Measurements from ENCODE around the gene ZBTB7A. TPM values are rescaled to one million over a fixed set of nuclear protein-coding genes. Genes with fewer than 3 reads are reported as not detected.

The ZBTB7A gene
- total RNA-seq, 1 donor, result 31.2 TPM

GRCh38 chr19:4038661-4039423 lies 27.9 kb downstream of the ZBTB7A start:
- no peak for DNase-seq (ENCODE audit: low read depth in 2 of 3, low spot score in 2 of 3)

- DNase-seq (ENCODE audit: low read depth in 2 of 3, low spot score in 2 of 3), result no peak
These were observed 28.6 kb downstream of the ZBTB7A start for GRCh38 chr19:4038057-4038456.

DNA sequence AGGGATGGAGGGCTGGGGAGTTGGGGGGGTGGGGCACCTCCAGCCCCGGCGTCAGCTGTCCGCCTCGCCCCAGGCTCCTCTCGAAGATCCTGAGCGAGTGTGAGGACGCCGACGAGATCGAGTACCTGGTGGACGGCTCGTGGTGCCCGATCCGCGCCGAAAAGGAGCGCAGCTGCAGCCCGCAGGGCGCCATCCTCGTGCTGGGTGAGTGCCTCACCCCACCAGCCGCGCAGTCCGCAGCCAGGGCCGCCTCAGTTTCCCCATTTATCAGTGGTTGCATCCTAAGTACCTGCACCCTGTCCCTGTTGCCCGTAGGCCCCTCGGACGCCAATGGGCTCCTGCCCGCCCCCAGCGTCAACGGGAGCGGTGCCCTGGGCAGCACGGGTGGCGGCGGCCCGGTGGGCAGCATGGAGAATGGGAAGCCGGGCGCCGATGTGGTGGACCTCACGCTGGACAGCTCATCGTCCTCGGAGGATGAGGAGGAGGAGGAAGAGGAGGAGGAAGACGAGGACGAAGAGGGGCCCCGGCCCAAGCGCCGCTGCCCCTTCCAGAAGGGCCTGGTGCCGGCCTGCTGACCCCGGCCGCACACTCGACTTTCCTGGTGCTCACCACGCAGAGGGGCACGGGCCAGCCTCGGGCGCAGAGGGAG lies 29.3 kb downstream of the ZBTB7A start:
- no peak for DNase-seq (ENCODE audit: low read depth in 2 of 3, low spot score in 2 of 3)

DNA sequence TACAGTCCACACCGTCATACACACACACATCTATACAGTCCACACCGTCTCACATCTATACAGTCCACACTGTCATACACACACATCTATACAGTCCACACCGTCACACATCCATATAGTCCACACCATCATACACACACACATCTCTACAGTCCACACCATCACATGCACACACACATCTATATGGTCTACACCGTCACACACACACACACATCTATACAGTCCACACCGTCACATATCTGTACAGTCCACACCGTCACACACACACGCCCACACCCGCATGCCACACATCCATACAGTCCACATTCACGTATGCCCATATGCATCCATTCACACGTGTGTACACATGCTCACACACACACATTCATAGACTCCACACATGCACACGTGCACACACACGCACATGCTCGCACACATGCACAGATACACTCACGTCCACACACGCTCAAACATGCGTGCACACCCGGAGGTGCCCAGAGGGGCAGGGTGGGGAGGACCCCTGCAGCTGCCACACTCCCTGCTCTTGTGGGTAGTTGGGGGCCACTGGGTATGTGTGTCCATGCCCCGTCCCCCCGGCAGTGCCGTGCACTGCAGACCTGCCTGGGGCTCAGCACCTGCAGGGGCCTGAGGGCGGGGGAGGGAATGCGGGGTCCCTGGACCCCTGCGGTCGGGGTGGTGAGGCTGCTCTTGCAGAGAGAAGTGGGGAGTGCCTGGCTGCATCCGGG lies 30.0 kb downstream of the ZBTB7A start:
- DNase-seq (ENCODE audit: low read depth in 2 of 3, low spot score in 2 of 3), result no peak

DNA sequence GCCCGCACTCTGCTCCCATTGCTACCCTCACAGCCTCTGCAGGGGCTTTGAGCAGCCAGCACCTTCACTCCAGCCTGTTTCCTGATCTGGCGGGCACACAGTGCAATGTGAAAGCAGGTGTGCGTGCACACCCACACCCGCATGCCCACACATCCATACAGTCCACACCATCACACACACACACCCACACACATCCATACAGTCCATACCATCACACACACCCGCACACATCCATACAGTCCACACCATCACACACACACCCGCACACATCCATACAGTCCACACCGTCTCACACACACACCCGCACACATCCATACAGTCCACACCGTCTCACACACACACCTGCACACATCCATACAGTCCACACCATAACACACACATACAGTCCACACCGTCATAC lies 31.1 kb downstream of the ZBTB7A start:
- no peak for DNase-seq (ENCODE audit: low read depth in 2 of 3, low spot score in 2 of 3)

GRCh38 chr19:4035018-4035566 lies 31.6 kb downstream of the ZBTB7A start:
- no peak for DNase-seq (ENCODE audit: low read depth in 2 of 3, low spot score in 2 of 3)

DNA sequence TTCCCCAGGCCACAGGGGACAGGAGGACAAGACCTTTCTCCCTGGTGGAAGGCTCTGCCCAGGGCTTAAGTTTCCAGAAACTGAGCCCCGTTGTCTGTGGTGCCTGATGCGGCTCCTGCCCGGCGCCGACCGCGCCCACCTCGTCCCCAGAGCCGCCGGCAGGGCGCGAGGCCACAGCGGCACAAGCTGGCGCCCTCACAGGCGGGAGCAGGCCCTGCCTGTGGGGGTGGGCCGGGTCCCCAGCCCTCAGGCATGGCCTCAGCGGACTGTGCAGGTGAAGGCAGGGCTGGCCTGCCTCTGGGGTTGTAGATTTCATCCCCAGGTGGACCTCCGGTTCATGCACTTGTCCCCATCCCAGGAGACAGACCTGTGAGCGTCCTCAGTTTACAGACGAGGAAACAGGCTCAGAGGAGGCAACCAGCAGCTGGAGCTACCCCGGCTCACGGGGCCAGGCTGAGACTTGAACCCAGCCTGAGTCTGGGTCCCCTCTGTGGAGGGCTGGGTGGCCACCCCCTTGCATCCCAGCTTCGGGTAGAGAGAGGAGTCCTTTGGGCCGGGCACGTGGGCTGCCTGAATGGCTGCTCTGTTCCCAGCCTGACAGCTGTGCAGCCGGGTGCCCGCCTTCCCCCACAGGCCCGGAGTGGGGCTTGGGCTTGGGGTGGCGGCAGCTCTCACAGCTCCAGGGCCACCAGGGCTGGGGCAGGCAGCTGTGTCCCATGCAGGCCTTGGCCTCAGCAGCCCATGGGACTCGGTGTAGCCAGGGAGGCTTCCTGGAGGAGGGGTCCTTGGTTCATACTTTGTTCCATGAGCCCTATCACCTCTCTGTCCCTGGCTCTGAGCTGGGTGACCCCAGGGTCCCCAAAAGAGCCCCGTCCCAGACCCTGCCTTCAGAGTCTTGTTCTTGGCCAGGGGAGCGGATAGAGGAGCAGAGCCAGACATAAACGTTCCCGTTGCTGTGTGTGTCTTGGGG lies 32.4 kb downstream of the ZBTB7A start:
- DNase-seq (ENCODE audit: low read depth in 2 of 3, low spot score in 2 of 3), result no peak

DNA sequence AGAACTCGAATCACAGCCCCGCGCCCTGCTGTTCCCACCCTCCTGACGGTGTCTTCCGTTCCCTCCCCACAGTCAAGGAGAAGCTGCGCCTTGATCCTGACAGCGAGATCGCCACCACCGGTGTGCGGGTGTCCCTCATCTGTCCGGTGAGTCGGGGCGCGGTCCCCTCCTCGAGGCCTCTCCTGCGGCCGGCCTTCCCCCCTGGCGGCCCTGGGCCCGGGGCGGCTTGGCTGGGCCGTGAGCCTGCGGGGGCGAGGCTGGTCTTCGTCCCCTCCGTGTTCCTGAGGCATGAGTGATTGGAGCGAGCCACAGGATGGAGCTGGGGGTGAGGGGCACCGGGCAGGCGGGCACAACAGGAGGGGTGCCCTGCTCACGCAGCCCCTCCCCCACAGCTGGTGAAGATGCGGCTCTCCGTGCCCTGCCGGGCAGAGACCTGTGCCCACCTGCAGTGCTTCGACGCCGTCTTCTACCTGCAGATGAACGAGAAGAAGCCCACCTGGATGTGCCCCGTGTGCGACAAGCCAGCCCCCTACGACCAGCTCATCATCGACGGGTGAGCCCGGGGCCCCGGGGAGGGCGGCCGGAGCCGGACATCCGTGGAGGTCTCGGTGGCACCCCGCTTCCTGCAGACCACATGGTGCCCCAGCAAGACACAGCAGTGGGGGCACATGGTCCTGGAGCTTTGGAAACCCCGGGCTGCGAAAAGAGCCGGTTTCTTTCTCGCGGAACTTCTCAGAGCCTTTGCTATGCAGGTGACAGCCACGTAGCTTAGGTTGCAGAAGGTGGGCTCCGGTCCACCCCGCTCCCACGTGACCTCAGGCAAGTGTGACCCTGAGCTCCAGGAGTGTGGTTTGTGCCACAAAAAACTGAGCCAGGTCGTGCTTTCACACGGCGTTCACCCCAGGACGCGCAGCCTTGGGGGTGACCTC lies 33.4 kb downstream of the ZBTB7A start:
- DNase-seq (ENCODE audit: low read depth in 2 of 3, low spot score in 2 of 3), result no peak

DNA sequence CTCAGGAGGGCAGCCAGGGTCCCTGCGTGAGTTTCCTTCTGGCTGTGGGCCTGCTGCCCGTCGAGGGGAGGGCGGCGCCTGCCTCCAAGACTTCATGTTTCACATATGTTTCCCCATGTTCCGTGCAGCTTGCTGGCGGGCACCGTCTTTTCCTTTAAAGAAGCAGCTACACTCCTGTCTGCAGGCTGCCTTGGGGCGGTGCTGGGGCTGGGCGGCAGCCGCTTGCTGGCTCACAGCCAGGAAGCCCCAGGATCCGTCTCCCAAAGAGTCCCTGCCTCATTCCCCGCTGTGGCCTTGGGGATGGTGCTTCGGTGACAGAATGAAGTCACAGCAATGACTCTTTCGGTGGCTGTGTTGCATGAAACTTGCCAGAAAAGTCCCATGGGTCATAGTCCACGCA lies 34.3 kb downstream of the ZBTB7A start:
- DNase-seq (ENCODE audit: low read depth in 2 of 3, low spot score in 2 of 3), result no peak

DNA sequence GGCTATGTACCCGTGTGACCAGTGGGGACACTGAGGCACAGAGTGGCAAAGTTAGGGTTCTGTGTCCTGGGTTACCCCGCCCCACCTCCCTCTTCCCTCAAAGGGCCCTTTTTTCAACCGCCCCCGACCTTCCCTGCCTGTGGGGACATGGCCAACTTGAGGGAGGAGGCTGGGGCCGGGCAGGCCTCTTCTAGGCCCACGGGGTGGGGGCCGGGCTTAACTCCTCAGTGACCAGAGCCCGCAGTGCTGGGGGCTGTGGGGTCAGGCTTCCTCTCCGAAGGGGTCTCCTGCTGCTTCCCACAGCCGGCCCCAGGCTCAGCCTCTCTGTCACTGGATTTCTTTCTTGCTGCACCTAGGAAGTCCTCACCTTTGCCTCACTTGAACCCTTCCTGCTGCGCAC lies 35.3 kb downstream of the ZBTB7A start:
- DNase-seq (ENCODE audit: low read depth in 2 of 3, low spot score in 2 of 3), result no peak

- DNase-seq (ENCODE audit: low read depth in 2 of 3, low spot score in 2 of 3), result no peak
These were observed 35.7 kb downstream of the ZBTB7A start for GRCh38 chr19:4030981-4031380.

- no peak for DNase-seq (ENCODE audit: low read depth in 2 of 3, low spot score in 2 of 3)
These were observed 36.1 kb downstream of the ZBTB7A start for GRCh38 chr19:4030552-4030951.

- DNase-seq (ENCODE audit: low read depth in 2 of 3, low spot score in 2 of 3), result no peak
These were observed 37.5 kb downstream of the ZBTB7A start for GRCh38 chr19:4029247-4029614.

GRCh38 chr19:4028334-4029246 lies 38.1 kb downstream of the ZBTB7A start:
- DNase-seq (ENCODE audit: low read depth in 2 of 3, low spot score in 2 of 3), result no peak

GRCh38 chr19:4027146-4027545 lies 39.6 kb downstream of the ZBTB7A start:
- DNase-seq (ENCODE audit: low read depth in 2 of 3, low spot score in 2 of 3), result no peak

DNA sequence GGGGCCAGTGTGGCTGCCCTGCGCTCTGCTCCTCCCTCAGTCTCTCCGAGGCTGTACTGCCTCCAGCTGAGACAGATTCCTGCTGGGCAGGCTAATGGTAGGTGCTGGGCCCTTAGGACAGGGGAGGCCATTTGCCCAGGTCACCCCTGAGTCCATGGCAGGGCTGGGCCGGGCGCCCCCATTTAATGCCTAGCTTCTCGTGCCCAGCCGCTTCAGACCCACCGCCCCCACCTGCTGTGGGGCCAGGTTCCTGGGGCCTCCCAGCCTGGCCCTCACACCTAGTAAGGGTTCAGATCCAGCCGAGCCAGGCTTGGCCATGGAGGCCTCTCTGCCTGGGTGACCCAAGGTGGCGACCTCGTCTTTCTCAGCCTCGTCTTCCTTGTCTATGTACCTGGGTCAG lies 41.4 kb downstream of the ZBTB7A start:
- DNase-seq (ENCODE audit: low read depth in 2 of 3, low spot score in 2 of 3), result no peak

DNA sequence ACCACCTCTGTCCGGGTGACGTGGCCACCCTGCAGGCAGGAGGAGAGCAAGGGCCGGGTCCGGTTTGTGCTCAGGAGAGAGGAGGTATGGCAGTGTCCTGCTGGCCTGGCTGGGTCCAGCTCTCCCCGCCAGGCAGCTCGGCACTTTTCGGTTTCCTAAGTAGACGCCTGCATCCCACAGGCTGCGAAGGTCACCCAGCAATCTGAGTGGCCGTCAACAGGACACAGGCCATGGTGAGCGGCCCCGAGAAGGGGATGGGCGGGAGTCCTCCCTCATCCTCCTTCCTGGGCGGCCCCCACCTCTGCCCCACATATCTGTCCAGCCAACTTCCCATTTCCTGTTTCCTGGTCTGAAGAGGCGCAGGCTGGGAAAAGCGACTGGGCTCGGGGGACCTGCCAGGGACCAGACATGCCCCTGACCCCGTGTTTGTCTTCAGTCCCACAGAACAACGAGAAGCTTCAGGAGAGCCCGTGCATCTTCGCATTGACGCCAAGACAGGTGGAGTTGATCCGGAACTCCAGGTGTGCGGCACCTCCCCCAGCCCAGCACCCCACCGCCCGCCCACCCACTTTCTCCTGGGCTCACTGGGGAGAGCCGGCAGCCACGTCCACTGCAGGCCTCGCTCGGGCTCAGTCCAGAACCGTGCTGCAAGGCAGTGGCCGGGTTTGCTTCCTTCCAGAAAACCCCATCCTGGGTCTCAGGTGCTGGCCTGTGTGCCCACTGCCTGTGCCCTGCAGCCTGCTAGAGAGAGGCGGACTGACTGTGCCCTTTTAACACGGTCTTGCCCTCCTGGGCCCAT lies 42.9 kb downstream of the ZBTB7A start:
- DNase-seq (ENCODE audit: low read depth in 2 of 3, low spot score in 2 of 3), result no peak
